Activated T-helper 1 cell treated with anti-CD3 and anti-CD28 coated beads, Interleukin-2, amount 50 U/mL, for 16 hours (primary cell): ENCODE data around the gene MTG1.

Source experiments
- DNase-seq, 2 donors: peaks; one replicate each; pipeline ENCODE4 v3.0.0-alpha.2; 2020; ENCODE audit warnings: low read depth in 1 of 2, low spot score in 1 of 2

The MTG1 gene

GRCh38 chr10:133446979-133447378, 53.0 kb downstream of the MTG1 start:
- no peak for DNase-seq

DNA sequence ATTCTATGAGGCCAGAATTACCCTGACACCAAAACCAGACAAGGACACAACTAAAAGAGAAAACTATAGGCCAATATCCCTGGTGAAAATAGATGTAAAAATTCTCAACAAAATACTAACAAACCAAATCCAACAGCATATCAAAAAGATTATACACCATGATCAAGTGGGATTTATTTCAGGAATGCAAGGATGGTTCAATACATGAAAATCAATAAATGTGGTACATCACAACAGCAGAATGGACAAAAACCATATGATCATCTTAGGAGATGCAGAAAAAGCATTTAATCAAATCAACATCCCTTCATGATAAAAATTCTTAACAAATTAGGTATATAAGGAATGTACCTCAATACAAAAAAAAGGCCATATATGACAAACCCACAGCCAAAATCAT, 54.2 kb downstream of the MTG1 start:
- DNase-seq: no peak

GRCh38 chr10:133451346-133451745, 57.4 kb downstream of the MTG1 start:
- DNase-seq: no peak

DNA sequence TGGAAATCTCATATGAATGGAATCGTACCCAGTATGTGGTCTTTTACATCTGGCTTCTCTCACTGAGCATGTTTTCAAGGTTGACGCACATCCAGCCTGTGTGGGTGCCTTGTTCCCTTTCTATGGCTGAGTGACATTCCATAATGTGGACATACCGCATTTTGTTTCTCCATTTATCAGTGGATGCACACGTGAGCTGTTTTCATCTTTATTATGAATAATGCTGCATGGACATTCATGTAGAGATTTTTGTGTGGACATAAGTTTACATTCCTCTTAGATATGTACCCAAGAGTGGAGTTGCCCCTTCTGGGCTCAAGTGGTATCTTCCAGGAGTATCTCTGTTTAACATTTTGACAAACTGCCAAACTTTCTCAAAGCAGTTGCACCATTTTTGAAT, 58.5 kb downstream of the MTG1 start:
- DNase-seq: no peak

- DNase-seq: no peak
These were observed 59.7 kb downstream of the MTG1 start, which contains the start of gene SCART1 for GRCh38 chr10:133453516-133454203. Gene SCART1 (plus strand): TSS chr10:133453945. CDS start chr10:133453998, 53 bp downstream.

GRCh38 chr10:133454204-133454893, 60.4 kb downstream of the MTG1 start:
- no peak for DNase-seq

GRCh38 chr10:133455196-133455595, 61.2 kb downstream of the MTG1 start:
- no peak for DNase-seq

DNA sequence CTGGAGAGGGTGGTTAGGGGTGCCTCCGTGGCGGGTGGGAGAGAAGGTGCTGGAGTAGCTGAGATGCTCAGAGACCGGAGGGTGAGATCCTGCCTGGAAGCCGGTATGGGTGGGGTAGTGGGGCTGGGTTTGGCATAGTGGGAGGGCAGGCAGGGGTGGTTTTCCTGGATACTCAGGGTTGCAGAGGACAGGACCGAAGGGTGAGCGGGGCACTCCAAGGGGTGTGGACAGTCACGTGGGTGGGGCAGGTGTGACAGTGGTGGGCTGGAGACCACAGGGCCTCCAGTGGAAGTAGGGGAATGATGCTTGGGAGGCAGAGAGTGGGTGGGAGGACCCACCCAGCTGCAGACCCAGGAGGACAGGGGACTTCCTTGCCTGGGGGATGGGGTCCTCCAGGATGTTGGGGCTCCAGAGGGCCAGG, 61.7 kb downstream of the MTG1 start:
- no peak for DNase-seq

DNA sequence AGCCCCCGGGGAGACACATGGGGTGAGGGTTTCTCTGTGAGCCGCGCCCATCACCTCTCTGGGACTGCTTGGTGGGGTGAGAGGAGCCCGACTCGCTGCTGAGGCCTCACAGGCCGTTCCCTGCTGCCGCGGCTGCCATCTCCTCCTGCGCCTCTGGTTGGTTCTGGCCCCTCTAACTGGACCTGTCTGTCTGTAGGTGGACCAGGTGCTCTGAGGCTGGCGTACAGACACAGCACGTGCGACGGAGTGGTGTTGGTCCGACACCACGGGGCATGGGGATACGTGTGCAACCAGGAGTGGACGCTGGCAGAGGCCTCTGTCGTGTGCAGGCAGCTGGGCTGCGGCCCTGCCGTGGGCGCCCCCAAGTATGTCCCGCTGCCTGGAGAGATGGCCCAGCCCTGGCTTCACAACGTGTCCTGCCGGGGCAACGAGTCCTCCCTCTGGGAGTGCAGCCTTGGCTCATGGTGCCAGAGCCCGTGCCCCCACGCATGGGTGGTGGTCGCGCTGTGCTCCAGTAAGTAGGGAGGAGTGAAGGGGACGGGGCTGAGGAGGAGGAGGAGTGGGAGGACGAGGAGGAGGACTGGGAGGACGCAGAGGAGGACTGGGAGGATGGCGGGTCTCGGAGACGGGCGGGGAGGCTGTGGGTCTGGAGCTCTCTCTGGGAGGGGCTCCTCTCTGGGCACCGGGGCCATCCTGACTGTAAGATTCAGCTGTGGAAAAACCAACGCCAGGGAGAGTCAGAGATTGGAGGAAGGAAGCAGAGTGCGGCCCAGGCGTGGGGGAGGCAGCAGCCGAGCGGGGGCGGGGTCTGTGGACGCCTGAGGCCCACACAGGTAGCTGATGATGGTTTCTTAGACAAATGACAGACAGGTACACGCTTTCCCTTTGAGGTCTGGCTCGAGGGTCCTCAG, 62.3 kb downstream of the MTG1 start:
- DNase-seq: no peak

GRCh38 chr10:133457100-133457841, 63.3 kb downstream of the MTG1 start:
- no peak for DNase-seq

GRCh38 chr10:133458021-133458709, 64.2 kb downstream of the MTG1 start:
- DNase-seq: no peak

DNA sequence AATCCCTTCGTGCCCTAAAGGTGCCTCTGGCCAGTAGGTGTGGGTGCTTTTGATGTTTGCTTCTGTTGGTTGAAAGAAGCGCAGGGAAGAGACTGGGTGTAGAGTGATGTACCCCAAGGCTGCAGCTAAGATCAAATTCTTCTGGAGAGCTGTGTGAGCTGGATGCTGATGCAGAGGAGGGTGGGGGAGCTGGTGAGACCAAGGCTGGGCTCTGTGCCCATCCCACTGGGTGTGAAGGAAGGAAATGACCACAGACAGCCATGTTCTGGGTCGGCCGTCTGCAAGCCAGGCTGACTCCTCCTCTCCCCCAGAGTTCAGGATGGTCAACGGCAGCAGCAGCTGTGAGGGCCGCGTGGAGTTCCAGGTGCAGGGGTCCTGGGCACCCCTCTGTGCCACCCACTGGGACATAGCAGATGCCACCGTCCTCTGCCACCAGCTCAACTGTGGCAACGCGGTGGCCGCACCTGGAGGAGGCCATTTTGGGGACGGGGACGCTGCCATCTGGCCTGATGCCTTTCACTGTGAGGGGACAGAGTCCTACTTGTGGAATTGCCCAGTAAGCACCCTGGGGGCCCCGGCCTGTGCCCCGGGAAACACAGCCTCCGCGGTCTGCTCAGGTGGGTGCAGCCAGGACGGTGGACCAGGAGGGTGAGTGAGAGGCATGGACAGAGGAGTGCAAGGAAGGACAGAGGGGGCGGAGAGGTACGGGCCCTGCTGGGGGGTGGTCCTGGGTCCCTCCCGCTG, 64.9 kb downstream of the MTG1 start:
- DNase-seq: no peak

GRCh38 chr10:133459454-133460207, 65.7 kb downstream of the MTG1 start:
- no peak for DNase-seq

- DNase-seq: no peak
These were observed 66.3 kb downstream of the MTG1 start for GRCh38 chr10:133460208-133460769.

- no peak for DNase-seq
These were observed 67.1 kb downstream of the MTG1 start for GRCh38 chr10:133461027-133461426.

DNA sequence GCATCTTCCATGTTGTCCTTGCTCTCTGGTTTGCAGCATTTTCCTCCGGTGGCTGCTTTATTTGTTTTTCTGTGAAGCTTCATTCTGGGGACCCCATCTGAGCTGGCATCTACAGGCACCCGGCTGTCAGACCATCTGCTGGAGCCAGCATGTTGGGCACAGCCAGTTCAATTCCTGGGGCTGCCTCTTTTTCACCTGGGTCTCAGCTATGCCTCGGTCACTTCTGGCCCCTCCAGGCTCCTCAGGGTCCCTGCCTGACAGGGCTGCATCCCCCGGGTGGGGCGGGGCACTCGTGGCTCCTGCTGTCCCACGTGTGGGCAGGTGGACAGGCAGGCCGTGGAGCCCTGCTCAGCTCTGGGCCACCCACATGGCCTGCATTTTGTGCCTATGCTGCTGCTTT, 67.9 kb downstream of the MTG1 start:
- DNase-seq: no peak

- no peak for DNase-seq
These were observed 68.8 kb downstream of the MTG1 start for GRCh38 chr10:133462512-133463305.

DNA sequence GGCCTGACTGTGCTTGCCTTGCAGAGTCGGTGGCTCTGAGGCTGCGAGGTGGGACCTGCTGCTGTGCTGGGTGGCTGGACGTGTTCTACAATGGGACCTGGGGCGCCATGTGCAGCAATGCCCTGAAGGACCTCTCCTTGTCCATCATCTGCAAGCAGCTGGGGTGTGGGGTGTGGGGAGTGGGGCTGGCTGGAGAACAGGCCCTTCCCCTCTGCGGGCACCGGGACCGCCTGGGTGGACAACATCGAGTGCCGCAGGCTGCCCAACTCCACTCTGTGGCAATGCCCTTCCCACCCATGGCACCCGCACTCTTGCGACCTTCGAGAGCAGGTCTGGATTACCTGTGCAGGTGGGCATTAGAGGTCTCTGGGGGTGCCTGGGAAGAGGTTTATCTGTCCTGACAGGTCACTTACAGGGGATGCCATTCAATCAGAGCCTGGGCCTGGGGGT, 70.7 kb downstream of the MTG1 start:
- DNase-seq: no peak
